WTC11 (cell line): Measurements from ENCODE around the gene PI4KA. TPM values are rescaled to one million over a fixed set of nuclear protein-coding genes. Genes with fewer than 3 reads are reported as not detected.

ENCODE experiments used
- ATAC-seq: fragments of 200-7000 bp; cut with Tn5 transposase; 2 replicates; pipeline ENCODE4 v1.10.0; 2021; ENCODE audit warnings: mild to moderate bottlenecking, moderate library complexity
- CTCF ChIA-PET: fragments of 300-600 bp; sonication (Branson Sonifier 250); formaldehyde crosslinking; loops from one replicate; lab custom pipeline; 2021; ENCODE audit warnings: antibody characterized with exemption; lab: Charles Lee
- POLR2A ChIA-PET: fragments of 350-600 bp; sonication (Branson Sonifier 250); formaldehyde crosslinking; loops from one replicate; lab custom pipeline; 2021; ENCODE audit warnings: antibody characterized with exemption; lab: Charles Lee
- DNase-seq: peaks from one replicate; pipeline ENCODE4 v3.0.0; 2021; ENCODE audit warnings: low spot score
- H3K27ac Mint-ChIP-seq: 2 replicates; pipeline ENCODE4 v1.8.0; 2021; ENCODE audit warnings: mixed read lengths
- H3K27me3 Mint-ChIP-seq: 2 replicates; pipeline ENCODE4 v1.8.0; 2021; ENCODE audit warnings: low read depth, mild to moderate bottlenecking, moderate library complexity, mixed read lengths
- H3K36me3 Mint-ChIP-seq: 2 replicates; pipeline ENCODE4 v1.8.0; 2021; ENCODE audit warnings: mixed read lengths
- H3K4me1 Mint-ChIP-seq: 2 replicates; pipeline ENCODE4 v1.8.0; 2022; ENCODE audit warnings: mixed read lengths
- H3K4me3 Mint-ChIP-seq: 2 replicates; pipeline ENCODE4 v1.8.0; 2021; ENCODE audit warnings: mild to moderate bottlenecking, moderate library complexity, mixed read lengths
- H3K9me3 Mint-ChIP-seq: 2 replicates; pipeline ENCODE4 v1.8.0; 2021; ENCODE audit warnings: mixed read lengths
- ETV6 ChIP-seq: sonication (generic); formaldehyde crosslinking; IDR thresholded peaks from 2 replicates; pipeline ENCODE4 v1.8.1; 2022; ENCODE audit warnings: mild to moderate bottlenecking, missing genetic modification reagents
- HMGA2 ChIP-seq: fragments of 250-450 bp; sonication (Bioruptor Pico); IDR thresholded peaks from 2 replicates; pipeline ENCODE4 v1.4.0; 2021; ENCODE audit warnings: mild to moderate bottlenecking, moderate library complexity
- KAT7 ChIP-seq: sonication (generic); formaldehyde crosslinking; IDR thresholded peaks from 2 replicates; pipeline ENCODE4 v1.8.1; 2023; ENCODE audit warnings: missing genetic modification reagents, mild to moderate bottlenecking, borderline replicate concordance
- MAX ChIP-seq: sonication (generic); formaldehyde crosslinking; IDR thresholded peaks from 2 replicates; pipeline ENCODE4 v1.8.0; 2022; ENCODE audit warnings: mild to moderate bottlenecking, missing genetic modification reagents
- NFATC4 ChIP-seq: fragments of 250-450 bp; sonication (Bioruptor Pico); IDR thresholded peaks from 2 replicates; pipeline ENCODE4 v1.9.0; 2021; ENCODE audit warnings: mild to moderate bottlenecking
- NFE2L1 ChIP-seq: sonication (generic); formaldehyde crosslinking; IDR thresholded peaks from 2 replicates; pipeline ENCODE4 v1.8.1; 2023; ENCODE audit warnings: missing genetic modification reagents
- NFYB ChIP-seq: sonication (generic); formaldehyde crosslinking; conservative IDR thresholded peaks from 2 replicates; pipeline ENCODE4 v1.8.0; 2022; ENCODE audit warnings: low read depth, missing genetic modification reagents
- OVOL2 ChIP-seq: fragments of 250-450 bp; sonication (Bioruptor Pico); IDR thresholded peaks from 2 replicates; pipeline ENCODE4 v1.9.0; 2021; ENCODE audit warnings: mild to moderate bottlenecking, borderline replicate concordance
- RORB ChIP-seq: fragments of 250-450 bp; sonication (Bioruptor Pico); IDR thresholded peaks from 2 replicates; pipeline ENCODE4 v1.9.0; 2021; ENCODE audit warnings: mild to moderate bottlenecking
- TCF7 ChIP-seq: sonication (generic); formaldehyde crosslinking; IDR thresholded peaks from 2 replicates; pipeline ENCODE4 v1.8.0; 2022; ENCODE audit warnings: mild to moderate bottlenecking, low read depth, missing genetic modification reagents, moderate library complexity
- ZNF121 ChIP-seq: sonication (generic); formaldehyde crosslinking; IDR thresholded peaks from 2 replicates; pipeline ENCODE4 v1.8.0; 2023; ENCODE audit warnings: missing genetic modification reagents
- ZNF219 ChIP-seq: sonication (generic); formaldehyde crosslinking; IDR thresholded peaks from 2 replicates; pipeline ENCODE4 v1.8.0; 2023; ENCODE audit warnings: missing genetic modification reagents, mild to moderate bottlenecking, borderline replicate concordance
- ZNF281 ChIP-seq: sonication (generic); formaldehyde crosslinking; IDR thresholded peaks from 2 replicates; pipeline ENCODE4 v1.8.0; 2023; ENCODE audit warnings: mild to moderate bottlenecking, missing genetic modification reagents
- ZNF671 ChIP-seq: fragments of 250-450 bp; sonication (Bioruptor Pico); IDR thresholded peaks from 2 replicates; pipeline ENCODE4 v1.8.0; 2021; ENCODE audit warnings: mild to moderate bottlenecking
- total RNA-seq: library from RNA; stranded (reverse); gene quantifications from 3 replicates; pipeline ENCODE4 v1.2.3, GENCODE V29; 2021
- TF ChIP-seq, protein P1 (sequence below): sonication (generic); formaldehyde crosslinking; IDR thresholded peaks from 2 replicates; pipeline ENCODE4 v1.8.1; 2023; ENCODE audit warnings: mild to moderate bottlenecking, missing genetic modification reagents, moderate library complexity
- TF ChIP-seq, protein P2 (sequence below): sonication (generic); formaldehyde crosslinking; IDR thresholded peaks from 2 replicates; pipeline ENCODE4 v1.8.1; 2023; ENCODE audit warnings: mild to moderate bottlenecking, moderate library complexity, missing genetic modification reagents
- TF ChIP-seq, protein P3 (sequence below): sonication (generic); formaldehyde crosslinking; conservative IDR thresholded peaks from 2 replicates; pipeline ENCODE4 v1.8.1; 2022; ENCODE audit warnings: mild to moderate bottlenecking, missing genetic modification reagents
- TF ChIP-seq, protein P4 (sequence below): sonication (generic); formaldehyde crosslinking; IDR thresholded peaks from 2 replicates; pipeline ENCODE4 v1.8.1; 2023; ENCODE audit warnings: mild to moderate bottlenecking, missing genetic modification reagents, borderline replicate concordance
- TF ChIP-seq, protein P5 (sequence below): sonication (generic); formaldehyde crosslinking; IDR thresholded peaks from 2 replicates; pipeline ENCODE4 v1.8.0; 2022; ENCODE audit warnings: mild to moderate bottlenecking, missing genetic modification reagents
- TF ChIP-seq, protein P6 (sequence below): sonication (generic); formaldehyde crosslinking; IDR thresholded peaks from 2 replicates; pipeline ENCODE4 v1.8.1; 2022; ENCODE audit warnings: mild to moderate bottlenecking, missing genetic modification reagents, moderate library complexity, borderline replicate concordance

The PI4KA gene
- total RNA-seq, 1 experiment from 2014 or later = 45.5 TPM

DNA sequence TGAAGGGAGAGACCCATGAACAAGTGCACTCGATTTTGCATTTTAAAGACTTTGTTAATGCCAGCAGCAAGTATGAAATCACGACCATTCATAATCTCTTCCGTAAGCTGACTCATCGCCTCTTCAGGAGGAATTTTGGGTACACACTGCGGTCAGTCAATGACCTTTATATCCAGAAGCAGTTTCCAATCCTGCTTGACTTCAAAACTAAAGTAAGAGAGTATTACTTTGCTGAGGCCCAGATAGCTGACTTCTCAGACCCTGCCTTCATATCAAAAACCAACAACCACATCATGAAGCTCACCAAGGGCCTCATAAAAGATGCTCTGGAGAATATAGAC is 78.8 kb downstream of the PI4KA start:
- DNase-seq (no peak), ATAC-seq (no peak)
- TF ChIP-seq, protein P1, sequence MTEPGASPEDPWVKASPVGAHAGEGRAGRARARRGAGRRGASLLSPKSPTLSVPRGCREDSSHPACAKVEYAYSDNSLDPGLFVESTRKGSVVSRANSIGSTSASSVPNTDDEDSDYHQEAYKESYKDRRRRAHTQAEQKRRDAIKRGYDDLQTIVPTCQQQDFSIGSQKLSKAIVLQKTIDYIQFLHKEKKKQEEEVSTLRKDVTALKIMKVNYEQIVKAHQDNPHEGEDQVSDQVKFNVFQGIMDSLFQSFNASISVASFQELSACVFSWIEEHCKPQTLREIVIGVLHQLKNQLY = no peak
- TF ChIP-seq TCF7 (no peak), KAT7 (CRISPR knock-in tag) (no peak), ZNF671 (CRISPR knock-in tag) (no peak), NFYB (CRISPR knock-in tag) (no peak), ETV6 (CRISPR knock-in tag) (no peak), HMGA2 (CRISPR knock-in tag) (no peak), OVOL2 (CRISPR knock-in tag) (no peak), NFE2L1 (CRISPR knock-in tag) (no peak), RORB (CRISPR knock-in tag) (no peak), MAX (no peak), ZNF219 (CRISPR knock-in tag) (no peak), NFATC4 (CRISPR knock-in tag) (no peak), ZNF121 (CRISPR knock-in tag) (no peak), ZNF281 (no peak)
- TF ChIP-seq, protein P2, sequence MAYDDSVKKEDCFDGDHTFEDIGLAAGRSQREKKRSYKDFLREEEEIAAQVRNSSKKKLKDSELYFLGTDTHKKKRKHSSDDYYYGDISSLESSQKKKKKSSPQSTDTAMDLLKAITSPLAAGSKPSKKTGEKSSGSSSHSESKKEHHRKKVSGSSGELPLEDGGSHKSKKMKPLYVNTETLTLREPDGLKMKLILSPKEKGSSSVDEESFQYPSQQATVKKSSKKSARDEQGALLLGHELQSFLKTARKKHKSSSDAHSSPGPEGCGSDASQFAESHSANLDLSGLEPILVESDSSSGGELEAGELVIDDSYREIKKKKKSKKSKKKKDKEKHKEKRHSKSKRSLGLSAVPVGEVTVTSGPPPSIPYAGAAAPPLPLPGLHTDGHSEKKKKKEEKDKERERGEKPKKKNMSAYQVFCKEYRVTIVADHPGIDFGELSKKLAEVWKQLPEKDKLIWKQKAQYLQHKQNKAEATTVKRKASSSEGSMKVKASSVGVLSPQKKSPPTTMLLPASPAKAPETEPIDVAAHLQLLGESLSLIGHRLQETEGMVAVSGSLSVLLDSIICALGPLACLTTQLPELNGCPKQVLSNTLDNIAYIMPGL (CRISPR knock-in tag) = no peak
- TF ChIP-seq, protein P3, sequence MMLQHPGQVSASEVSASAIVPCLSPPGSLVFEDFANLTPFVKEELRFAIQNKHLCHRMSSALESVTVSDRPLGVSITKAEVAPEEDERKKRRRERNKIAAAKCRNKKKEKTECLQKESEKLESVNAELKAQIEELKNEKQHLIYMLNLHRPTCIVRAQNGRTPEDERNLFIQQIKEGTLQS (CRISPR knock-in tag) = no peak
- TF ChIP-seq, protein P4, sequence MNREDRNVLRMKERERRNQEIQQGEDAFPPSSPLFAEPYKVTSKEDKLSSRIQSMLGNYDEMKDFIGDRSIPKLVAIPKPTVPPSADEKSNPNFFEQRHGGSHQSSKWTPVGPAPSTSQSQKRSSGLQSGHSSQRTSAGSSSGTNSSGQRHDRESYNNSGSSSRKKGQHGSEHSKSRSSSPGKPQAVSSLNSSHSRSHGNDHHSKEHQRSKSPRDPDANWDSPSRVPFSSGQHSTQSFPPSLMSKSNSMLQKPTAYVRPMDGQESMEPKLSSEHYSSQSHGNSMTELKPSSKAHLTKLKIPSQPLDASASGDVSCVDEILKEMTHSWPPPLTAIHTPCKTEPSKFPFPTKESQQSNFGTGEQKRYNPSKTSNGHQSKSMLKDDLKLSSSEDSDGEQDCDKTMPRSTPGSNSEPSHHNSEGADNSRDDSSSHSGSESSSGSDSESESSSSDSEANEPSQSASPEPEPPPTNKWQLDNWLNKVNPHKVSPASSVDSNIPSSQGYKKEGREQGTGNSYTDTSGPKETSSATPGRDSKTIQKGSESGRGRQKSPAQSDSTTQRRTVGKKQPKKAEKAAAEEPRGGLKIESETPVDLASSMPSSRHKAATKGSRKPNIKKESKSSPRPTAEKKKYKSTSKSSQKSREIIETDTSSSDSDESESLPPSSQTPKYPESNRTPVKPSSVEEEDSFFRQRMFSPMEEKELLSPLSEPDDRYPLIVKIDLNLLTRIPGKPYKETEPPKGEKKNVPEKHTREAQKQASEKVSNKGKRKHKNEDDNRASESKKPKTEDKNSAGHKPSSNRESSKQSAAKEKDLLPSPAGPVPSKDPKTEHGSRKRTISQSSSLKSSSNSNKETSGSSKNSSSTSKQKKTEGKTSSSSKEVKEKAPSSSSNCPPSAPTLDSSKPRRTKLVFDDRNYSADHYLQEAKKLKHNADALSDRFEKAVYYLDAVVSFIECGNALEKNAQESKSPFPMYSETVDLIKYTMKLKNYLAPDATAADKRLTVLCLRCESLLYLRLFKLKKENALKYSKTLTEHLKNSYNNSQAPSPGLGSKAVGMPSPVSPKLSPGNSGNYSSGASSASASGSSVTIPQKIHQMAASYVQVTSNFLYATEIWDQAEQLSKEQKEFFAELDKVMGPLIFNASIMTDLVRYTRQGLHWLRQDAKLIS (CRISPR knock-in tag) = no peak
- TF ChIP-seq, protein P5, sequence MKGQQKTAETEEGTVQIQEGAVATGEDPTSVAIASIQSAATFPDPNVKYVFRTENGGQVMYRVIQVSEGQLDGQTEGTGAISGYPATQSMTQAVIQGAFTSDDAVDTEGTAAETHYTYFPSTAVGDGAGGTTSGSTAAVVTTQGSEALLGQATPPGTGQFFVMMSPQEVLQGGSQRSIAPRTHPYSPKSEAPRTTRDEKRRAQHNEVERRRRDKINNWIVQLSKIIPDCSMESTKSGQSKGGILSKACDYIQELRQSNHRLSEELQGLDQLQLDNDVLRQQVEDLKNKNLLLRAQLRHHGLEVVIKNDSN (CRISPR knock-in tag) = no peak
- TF ChIP-seq, protein P6, sequence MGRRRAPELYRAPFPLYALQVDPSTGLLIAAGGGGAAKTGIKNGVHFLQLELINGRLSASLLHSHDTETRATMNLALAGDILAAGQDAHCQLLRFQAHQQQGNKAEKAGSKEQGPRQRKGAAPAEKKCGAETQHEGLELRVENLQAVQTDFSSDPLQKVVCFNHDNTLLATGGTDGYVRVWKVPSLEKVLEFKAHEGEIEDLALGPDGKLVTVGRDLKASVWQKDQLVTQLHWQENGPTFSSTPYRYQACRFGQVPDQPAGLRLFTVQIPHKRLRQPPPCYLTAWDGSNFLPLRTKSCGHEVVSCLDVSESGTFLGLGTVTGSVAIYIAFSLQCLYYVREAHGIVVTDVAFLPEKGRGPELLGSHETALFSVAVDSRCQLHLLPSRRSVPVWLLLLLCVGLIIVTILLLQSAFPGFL (CRISPR knock-in tag) = no peak
- CTCF ChIA-PET = no interaction called here
- no peak overlapping the region for H3K4me3 Mint-ChIP-seq
- no peaks in the 10 kb centered on the region for H3K36me3 Mint-ChIP-seq
- POLR2A ChIA-PET = no interaction called here
- no peaks in the 10 kb centered on the region for H3K9me3 Mint-ChIP-seq
- H3K27me3 Mint-ChIP-seq = no peaks in the 10 kb centered on the region
- no peak overlapping the region for H3K27ac Mint-ChIP-seq
- peaks cover 32% of the 10 kb centered on the region for H3K4me1 Mint-ChIP-seq
